Neural cell (in vitro differentiated cells): ENCODE results near the gene MICA.

Experiments used
- EP300 ChIP-seq: fragments of 450-650 bp; conservative IDR thresholded peaks from 2 replicates; pipeline ENCODE4 v1.6.1; 2014; ENCODE audit warnings: antibody characterized with exemption, mild to moderate bottlenecking, moderate library complexity; ENCODE audit not compliant: poor library complexity, severe bottlenecking
- POLR2AphosphoS5 ChIP-seq: IDR thresholded peaks from 2 replicates; pipeline ENCODE4 v1.6.1; 2012
- RAD21 ChIP-seq: fragments of 450-650 bp; conservative IDR thresholded peaks from 2 replicates; pipeline ENCODE4 v1.6.1; 2014; ENCODE audit warnings: antibody characterized with exemption, mild to moderate bottlenecking, moderate library complexity
- TF ChIP-seq, protein P1 (sequence below): fragments of 450-650 bp; IDR thresholded peaks from 2 replicates; pipeline ENCODE4 v1.5.1; 2014; ENCODE audit warnings: antibody characterized with exemption, mild to moderate bottlenecking, moderate library complexity; ENCODE audit not compliant: poor library complexity, severe bottlenecking

- TF ChIP-seq, protein P1, sequence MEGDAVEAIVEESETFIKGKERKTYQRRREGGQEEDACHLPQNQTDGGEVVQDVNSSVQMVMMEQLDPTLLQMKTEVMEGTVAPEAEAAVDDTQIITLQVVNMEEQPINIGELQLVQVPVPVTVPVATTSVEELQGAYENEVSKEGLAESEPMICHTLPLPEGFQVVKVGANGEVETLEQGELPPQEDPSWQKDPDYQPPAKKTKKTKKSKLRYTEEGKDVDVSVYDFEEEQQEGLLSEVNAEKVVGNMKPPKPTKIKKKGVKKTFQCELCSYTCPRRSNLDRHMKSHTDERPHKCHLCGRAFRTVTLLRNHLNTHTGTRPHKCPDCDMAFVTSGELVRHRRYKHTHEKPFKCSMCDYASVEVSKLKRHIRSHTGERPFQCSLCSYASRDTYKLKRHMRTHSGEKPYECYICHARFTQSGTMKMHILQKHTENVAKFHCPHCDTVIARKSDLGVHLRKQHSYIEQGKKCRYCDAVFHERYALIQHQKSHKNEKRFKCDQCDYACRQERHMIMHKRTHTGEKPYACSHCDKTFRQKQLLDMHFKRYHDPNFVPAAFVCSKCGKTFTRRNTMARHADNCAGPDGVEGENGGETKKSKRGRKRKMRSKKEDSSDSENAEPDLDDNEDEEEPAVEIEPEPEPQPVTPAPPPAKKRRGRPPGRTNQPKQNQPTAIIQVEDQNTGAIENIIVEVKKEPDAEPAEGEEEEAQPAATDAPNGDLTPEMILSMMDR = no peak
- TF ChIP-seq EP300 = no peak
- TF ChIP-seq POLR2AphosphoS5 = no peak
- no peak for TF ChIP-seq RAD21
These were observed 14.9 kb downstream of the MICA start for GRCh38 chr6:31418251-31418650.
